DMS114 treated with DMSO at 0.1 percent for 48 hours (cell line): ENCODE measurements around the gene HMCES.
"Not testable (repeated sequence)": the region's sequence is repeated elsewhere in the genome, so short reads cannot be mapped to it uniquely, and the experiment has no call there.

ENCODE experiments used
- DNase-seq: peaks from one replicate; lab custom pipeline; 2025; ENCODE audit not compliant: unreplicated experiment; lab: John Stamatoyannopoulos, UW

HMCES gene

GRCh38 chr3:129256270-129256669, 22.4 kb upstream of the HMCES start:
- DNase-seq, result no peak

GRCh38 chr3:129257609-129258008, 21.1 kb upstream of the HMCES start:
- DNase-seq, result no peak

GRCh38 chr3:129259612-129260477, 18.8 kb upstream of the HMCES start:
- DNase-seq, result no peak

GRCh38 chr3:129260606-129261005, 18.1 kb upstream of the HMCES start:
- no peak for DNase-seq

GRCh38 chr3:129261894-129262293, 16.8 kb upstream of the HMCES start:
- no peak for DNase-seq

GRCh38 chr3:129263161-129263910, 15.3 kb upstream of the HMCES start:
- no peak for DNase-seq

- not testable (repeated sequence) for DNase-seq
Observed at GRCh38 chr3:129264994-129265393, 13.7 kb upstream of the HMCES start.

GRCh38 chr3:129266651-129267050, 12.0 kb upstream of the HMCES start:
- no peak for DNase-seq

GRCh38 chr3:129268396-129268795, 10.3 kb upstream of the HMCES start:
- no peak for DNase-seq

- no peak for DNase-seq
Observed at GRCh38 chr3:129271674-129272073, 7.0 kb upstream of the HMCES start.

GRCh38 chr3:129276385-129276784, 2.3 kb upstream of the HMCES start:
- DNase-seq, result no peak

- DNase-seq, result peak; percentile 20
Observed at GRCh38 chr3:129277829-129278271, 820 bp upstream of the HMCES start.

- peak; percentile 45 for DNase-seq
Observed at GRCh38 chr3:129278966-129279906, 566 bp downstream of the HMCES start.

GRCh38 chr3:129280183-129280582, 1.5 kb downstream of the HMCES start:
- no peak for DNase-seq

GRCh38 chr3:129281726-129282125, 3.1 kb downstream of the HMCES start:
- DNase-seq, result no peak

- no peak for DNase-seq
Observed at GRCh38 chr3:129282727-129283327, 4.2 kb downstream of the HMCES start.

GRCh38 chr3:129286081-129286480, 7.4 kb downstream of the HMCES start:
- no peak for DNase-seq

- DNase-seq, result no peak
Observed at GRCh38 chr3:129288446-129288845, 9.8 kb downstream of the HMCES start.

GRCh38 chr3:129289201-129289921, 10.7 kb downstream of the HMCES start:
- DNase-seq, result no peak
